ENCODE data around the gene SESN1.

Gene SESN1

GRCh38 chr6:109029313-109029712 lies 65.3 kb downstream of the SESN1 start:
- DNase-seq (ENCODE audit: low read depth, low spot score) = no peak

GRCh38 chr6:109028439-109028838 lies 66.2 kb downstream of the SESN1 start:
- no peak for DNase-seq (ENCODE audit: low read depth, low spot score)

DNA sequence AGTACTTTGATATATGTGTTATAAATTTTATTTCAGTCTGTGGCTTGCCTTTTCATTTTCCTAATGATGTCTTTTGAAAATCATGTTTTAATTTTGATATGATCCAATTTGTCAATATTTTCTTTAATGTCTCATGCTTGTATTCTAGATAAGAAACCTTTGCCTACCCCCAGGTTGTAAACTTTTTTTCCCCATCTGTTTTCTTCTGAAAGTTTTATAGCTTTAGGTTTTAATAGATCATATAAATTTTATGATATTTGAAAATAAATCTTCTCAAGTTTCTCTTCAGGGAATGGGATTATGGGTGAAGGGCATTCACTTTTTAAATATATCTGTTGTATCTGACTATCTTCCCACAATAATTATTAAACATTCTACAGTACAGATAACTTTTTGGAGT lies 66.7 kb downstream of the SESN1 start:
- no peak for DNase-seq (ENCODE audit: low read depth, low spot score)

GRCh38 chr6:109025639-109026038 lies 69.0 kb downstream of the SESN1 start:
- DNase-seq (ENCODE audit: low read depth, low spot score) = no peak

GRCh38 chr6:109024784-109025183 lies 69.9 kb downstream of the SESN1 start:
- no peak for DNase-seq (ENCODE audit: low read depth, low spot score)

DNA sequence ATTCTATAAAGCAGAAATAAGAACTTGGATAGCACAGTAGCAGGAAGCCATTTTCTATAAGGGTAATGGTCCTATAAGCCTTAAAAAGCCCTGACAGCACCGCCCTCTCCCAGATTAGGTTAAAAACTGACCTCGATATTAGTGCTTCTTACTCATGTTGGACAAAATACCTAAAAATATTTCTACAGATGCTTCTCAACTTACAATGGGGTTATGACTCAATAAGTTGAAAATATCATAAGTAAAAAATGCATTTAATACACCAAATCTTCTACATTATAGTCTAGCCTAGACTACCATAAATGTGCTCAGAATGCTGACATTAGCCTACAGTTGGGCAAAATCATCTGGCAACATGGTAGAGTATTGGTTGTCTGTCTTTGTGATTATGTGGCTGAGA lies 70.3 kb downstream of the SESN1 start:
- DNase-seq (ENCODE audit: low read depth, low spot score) = no peak

DNA sequence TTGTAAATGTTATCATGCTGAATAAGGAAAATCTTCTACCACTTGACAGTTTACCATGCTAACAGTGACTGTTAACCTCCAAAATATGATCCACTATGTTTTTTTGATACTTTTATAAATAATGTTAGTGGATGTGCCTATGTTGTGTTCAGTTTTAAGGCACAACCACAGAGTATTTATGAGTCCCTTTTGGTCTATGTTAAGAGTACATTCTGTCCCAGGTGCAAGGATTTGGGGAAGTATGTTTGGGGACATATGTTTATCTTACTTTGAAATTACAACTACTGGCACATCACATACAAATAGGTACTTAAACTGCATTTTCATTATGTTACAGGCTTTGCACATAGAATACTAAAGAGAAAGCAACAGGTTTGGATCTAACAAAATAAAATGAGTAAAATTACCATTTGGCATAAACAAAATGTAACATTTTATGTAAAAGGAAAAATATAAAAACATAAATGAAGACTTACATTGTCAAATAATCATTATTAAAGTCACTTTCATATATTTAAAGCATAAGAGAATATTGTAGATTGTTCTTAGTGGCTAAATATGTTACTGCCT lies 71.2 kb downstream of the SESN1 start:
- DNase-seq (ENCODE audit: low read depth, low spot score) = no peak

- DNase-seq (ENCODE audit: low read depth, low spot score) = no peak
These were observed 72.8 kb downstream of the SESN1 start for GRCh38 chr6:109021870-109022269.

DNA sequence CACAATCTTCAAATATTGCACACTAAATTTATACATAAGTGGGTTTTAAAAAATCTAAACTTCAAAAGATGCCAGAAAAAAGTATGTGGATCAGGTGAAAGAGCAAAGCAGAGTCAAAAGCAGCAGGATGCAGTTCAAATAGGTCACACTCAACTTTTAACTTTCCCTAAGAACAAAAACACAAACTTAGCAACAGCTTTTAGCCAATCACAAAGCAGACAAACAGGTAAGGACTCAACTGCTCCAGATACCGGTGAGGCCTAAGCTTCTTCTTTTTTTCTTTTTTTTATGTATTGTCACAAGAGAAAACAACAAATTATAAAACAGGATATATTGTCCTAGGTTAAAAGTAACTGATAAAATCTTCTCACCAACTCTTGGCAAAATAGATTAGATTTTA lies 74.7 kb downstream of the SESN1 start:
- DNase-seq (ENCODE audit: low read depth, low spot score) = no peak

DNA sequence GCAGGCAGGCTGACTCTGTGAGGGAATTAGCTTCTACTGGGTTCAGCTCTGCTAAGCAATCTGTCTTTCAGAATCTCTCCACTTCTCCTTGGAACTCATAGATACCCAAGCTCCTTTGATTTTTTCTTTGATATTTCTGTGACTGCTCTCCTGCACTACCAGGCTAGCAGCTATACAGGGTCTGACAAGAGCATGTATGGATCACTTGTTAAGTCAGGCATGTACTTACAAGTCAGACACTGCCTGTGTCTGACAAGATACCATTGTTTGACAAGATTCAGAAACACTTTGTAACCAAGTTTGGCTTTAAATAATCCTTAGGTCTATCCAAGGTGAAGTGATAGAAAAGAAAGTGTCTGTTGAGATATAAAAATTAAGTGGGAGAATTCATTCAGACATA lies 79.5 kb downstream of the SESN1 start:
- DNase-seq (ENCODE audit: low read depth, low spot score) = no peak

DNA sequence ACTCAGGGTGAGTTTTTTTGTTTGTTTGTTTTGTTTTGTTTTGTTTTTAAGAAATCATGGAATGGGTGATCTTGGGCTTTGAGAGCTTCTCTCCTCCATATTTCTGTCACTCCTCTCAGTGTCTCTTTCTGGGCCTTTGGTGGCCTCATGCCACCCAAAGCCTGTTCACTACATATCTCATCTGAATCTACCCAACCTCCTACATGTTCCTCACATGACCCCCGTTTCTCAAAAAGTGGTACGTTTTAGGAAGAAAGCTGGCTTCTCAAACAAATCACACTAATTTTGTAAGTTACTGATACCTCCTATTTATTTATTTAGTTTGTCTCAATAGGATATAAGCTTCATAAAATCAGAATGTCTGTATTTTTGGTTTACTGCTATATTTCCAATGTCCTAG lies 80.0 kb downstream of the SESN1 start:
- no peak for DNase-seq (ENCODE audit: low read depth, low spot score)

- DNase-seq (ENCODE audit: low read depth, low spot score) = no peak
These were observed 80.9 kb downstream of the SESN1 start for GRCh38 chr6:109013656-109014305.

- no peak for DNase-seq (ENCODE audit: low read depth, low spot score)
These were observed 83.9 kb downstream of the SESN1 start for GRCh38 chr6:109010705-109011102.

DNA sequence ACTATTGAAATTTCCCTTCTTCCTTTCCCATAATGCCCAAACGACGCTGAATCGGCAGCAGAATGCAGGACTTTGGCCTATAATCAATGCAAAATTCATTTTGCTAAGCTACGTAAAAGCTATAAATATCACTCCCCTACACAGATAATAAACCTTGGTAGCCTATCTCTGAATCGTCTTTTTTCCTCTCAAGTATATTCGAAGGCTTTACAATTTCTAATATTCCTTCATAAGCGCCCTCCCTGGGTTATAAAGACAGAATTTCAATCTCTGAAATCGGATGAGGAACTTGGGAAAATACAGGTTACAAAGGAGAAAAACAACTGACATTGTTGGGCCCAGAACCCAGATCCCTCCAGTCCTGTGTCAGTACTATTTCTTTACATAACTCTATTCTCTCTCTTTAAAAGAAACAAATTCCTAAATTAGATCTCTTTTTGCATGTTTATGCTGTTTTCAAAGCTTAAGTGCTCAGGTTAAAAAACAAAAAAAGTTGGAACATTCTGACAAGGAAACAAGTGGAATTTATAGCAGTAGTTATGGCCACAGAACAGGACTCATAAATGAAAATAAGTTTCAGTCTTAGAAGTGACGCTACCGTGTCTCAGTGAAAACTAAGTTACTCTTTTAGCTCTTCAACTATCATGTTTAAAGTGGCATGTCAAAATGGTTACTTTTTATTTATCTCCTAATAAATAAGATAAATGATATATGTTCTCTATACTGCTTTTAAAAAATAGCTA lies 84.5 kb downstream of the SESN1 start:
- no peak for DNase-seq (ENCODE audit: low read depth, low spot score)

GRCh38 chr6:109009236-109009961 lies 85.2 kb downstream of the SESN1 start:
- no peak for DNase-seq (ENCODE audit: low read depth, low spot score)

DNA sequence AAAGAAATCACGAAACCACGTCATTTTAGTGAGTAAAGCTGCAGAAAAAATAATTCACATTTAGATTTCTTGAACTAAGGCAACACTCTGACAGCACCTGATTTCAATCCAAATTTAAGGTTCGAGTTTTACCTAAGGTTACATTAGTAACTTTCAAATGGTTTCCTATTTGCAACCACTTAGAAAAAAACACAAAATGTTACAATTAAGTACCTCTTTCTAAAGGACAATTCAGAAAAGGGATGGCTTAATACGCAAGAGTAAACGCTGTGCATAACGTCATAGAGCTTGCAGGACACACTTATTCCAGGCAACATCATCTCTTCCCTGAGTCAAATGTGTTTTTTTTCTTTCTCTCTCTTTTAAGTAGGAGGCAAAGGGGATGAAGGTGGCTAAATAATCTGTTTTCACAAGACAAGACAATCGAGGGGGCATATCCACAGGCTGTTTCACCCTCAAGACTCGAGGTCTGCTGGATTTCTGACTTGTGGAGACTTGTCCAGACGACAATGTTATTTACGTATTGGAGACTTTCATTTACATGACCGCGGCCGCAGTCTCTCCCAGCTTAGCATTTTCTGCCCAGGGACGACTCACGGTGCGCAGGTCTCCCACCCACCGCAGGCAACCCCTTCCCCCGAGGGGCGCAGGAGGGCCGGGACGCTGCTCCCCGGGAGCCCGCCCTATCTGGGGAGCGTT lies 86.0 kb downstream of the SESN1 start:
- no peak for DNase-seq (ENCODE audit: low read depth, low spot score)

GRCh38 chr6:109008054-109008453 lies 86.6 kb downstream of the SESN1 start:
- DNase-seq (ENCODE audit: low read depth, low spot score) = no peak

GRCh38 chr6:109007521-109007920 lies 87.1 kb downstream of the SESN1 start:
- DNase-seq (ENCODE audit: low read depth, low spot score) = no peak

DNA sequence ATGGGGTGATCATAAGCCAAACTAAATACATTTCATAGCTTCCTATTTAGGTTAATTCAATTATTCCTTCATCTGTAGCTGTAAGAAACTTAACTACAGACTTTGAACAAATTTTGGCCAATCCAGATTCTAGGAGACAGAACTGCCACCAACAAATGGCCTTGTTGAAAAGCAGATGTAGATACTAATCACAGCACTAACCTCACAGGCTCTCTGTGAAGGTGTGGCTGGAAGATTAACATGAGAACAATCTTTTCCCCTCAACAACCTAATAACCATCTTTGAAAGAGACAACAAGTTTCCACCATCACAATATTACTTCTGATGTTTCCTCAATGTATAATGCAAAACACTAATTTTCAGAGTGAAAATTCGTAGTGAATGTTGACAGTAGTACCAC lies 87.8 kb downstream of the SESN1 start:
- no peak for DNase-seq (ENCODE audit: low read depth, low spot score)

GRCh38 chr6:109002882-109003281 lies 91.8 kb downstream of the SESN1 start:
- DNase-seq (ENCODE audit: low read depth, low spot score) = no peak

DNA sequence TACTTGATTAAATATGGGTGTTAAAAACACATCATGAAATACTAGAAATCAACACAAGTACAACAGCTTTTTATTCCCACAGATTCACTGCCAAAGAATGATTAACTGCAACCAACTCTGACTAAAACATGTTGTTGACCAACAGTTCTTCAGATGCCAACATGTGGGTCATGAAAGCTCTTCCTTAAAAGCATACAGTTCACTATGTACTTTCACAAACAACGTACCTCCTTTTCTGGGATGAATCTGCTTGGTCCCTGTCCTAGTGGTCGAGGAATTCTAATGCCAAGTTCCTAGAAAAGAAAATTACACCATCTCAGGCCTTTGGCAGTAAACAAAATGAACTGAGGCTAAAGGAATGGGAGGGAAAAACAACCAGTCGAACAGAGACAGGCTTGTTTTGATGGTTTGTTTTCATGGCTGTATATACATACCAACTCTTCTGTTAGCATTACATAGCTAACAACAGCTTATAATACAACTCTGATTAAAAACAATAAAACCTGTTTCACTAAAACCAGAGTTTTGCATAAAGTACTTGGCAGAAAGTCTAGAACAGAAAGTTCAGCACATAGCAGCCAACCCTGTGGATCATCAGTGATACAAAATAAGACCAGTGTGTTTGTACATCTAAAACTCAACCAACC lies 92.5 kb downstream of the SESN1 start:
- DNase-seq (ENCODE audit: low read depth, low spot score) = no peak
